AG09309 (cell line): ENCODE data around the gene ITGB8.

ENCODE experiments used
- DNase-seq: peaks from one replicate; pipeline ENCODE4 v3.0.0-alpha.2; 2010; ENCODE audit warnings: low read depth
- H3K4me3 ChIP-seq: 2 replicates; pipeline ENCODE4 v1.5.1; 2011; ENCODE audit warnings: mild to moderate bottlenecking, low read depth, low read length, moderate library complexity; ENCODE audit not compliant: control insufficient read depth
- CTCF ChIP-seq: IDR thresholded peaks from 2 replicates; pipeline ENCODE4 v1.5.1; 2011; ENCODE audit warnings: mild to moderate bottlenecking, low read depth, low read length, inconsistent platforms; ENCODE audit not compliant: insufficient read depth, control insufficient read depth; ENCODE audit errors: missing control alignments

The ITGB8 gene

GRCh38 chr7:20417260-20417659, 86.6 kb downstream of the ITGB8 start:
- DNase-seq, result no peak
- H3K4me3 ChIP-seq, result no peak overlapping the region
- TF ChIP-seq CTCF, result no peak

- TF ChIP-seq CTCF, result no peak
- no peak overlapping the region for H3K4me3 ChIP-seq
- DNase-seq, result no peak
These were observed 87.1 kb downstream of the ITGB8 start for GRCh38 chr7:20417675-20418382.

- DNase-seq, result no peak
- H3K4me3 ChIP-seq, result no peak overlapping the region
- TF ChIP-seq CTCF, result no peak
These were observed 93.8 kb downstream of the ITGB8 start for GRCh38 chr7:20424500-20424899.

DNA sequence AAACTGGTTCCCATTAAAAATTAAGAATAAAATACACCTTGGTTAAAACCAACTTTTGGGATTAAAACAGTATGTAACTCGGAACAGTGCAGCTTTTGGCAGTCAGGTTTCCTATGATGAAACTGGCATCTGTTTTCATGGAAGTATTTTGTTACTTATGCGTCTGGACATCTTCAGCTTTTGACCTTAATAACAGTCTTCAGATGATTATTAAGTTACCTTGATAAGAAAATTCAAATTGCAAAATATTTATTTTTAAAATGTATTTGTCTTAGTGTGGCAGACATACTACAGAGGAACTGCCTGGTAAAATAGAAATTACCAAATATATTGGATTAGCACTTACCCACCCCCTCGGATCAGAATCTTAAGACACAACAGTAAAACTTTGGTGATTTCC, 100.0 kb downstream of the ITGB8 start:
- TF ChIP-seq CTCF, result no peak
- no peak overlapping the region for H3K4me3 ChIP-seq
- no peak for DNase-seq

DNA sequence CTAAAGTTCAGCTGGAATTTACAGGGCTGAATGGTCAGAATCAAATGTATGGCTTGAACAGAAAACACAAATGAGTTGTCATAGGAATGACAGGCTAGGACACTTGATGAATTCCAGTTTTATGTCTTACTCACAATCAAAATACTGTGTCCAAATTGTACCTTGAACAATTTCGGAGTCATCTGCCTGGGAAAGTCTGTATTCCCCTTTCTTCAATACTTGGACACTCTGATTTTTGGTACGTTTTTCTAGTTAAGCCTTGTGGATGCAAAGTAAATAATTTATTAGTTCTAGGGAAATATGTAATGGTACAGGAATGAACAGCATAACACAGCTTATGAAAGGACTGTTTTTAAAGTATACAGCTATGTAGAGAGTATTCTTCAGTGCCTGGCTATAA, 100.4 kb downstream of the ITGB8 start:
- no peak for TF ChIP-seq CTCF
- H3K4me3 ChIP-seq, result no peak overlapping the region
- DNase-seq, result no peak

DNA sequence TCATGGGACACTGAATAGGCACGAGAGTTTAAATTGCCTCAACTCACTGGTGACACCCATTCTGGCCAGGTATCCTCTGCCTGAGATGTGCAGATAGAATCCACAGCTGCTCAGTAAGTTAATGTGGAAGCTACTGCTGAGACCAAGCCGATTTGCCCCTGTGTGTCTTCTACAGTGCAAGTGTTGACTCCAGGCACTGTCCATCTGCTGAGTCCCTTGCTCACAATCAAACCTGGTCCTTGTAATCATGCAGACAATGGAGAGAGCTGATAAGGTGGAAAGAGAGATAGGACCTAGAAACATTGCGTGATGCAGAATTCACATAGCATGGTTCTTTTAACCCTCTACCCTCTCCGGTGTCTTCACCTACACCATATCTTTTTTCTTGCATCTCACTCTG, 101.4 kb downstream of the ITGB8 start:
- no peak for TF ChIP-seq CTCF
- H3K4me3 ChIP-seq, result no peak overlapping the region
- no peak for DNase-seq

GRCh38 chr7:20435305-20435704, 104.6 kb downstream of the ITGB8 start:
- no peak overlapping the region for H3K4me3 ChIP-seq
- DNase-seq, result peak; percentile 47
- no peak for TF ChIP-seq CTCF
